ENCODE results near the gene CORO7.

GRCh38 chr16:4324492-4325252, 91.7 kb downstream of the CORO7 start:
- TF ChIP-seq CTCF (IDR thresholded peaks at IDR 0.05; ENCODE audit: insufficient read depth, low read length) (no peak), POLR2AphosphoS5 (IDR thresholded peaks at IDR 0.05; ENCODE audit: low read depth) (no peak), GABPA (IDR thresholded peaks at IDR 0.05; ENCODE audit: low read depth) (no peak), REST (IDR thresholded peaks at IDR 0.05; ENCODE audit: insufficient replicate concordance, low read depth) (no peak)

Measured in HL-60 (cell line).